HG02763 (cell line): Measurements from ENCODE around the gene TPSB2.
"Not testable (repeated sequence)": the region's sequence is repeated elsewhere in the genome, so short reads cannot be mapped to it uniquely, and the experiment has no call there.

Experiments used
- ATAC-seq: cut with Tn5 transposase; IDR thresholded peaks from one replicate; pipeline ENCODE4 v1.9.1; 2021; ENCODE audit warnings: mild to moderate bottlenecking, moderate library complexity; ENCODE audit not compliant: unreplicated experiment

TPSB2 gene

DNA sequence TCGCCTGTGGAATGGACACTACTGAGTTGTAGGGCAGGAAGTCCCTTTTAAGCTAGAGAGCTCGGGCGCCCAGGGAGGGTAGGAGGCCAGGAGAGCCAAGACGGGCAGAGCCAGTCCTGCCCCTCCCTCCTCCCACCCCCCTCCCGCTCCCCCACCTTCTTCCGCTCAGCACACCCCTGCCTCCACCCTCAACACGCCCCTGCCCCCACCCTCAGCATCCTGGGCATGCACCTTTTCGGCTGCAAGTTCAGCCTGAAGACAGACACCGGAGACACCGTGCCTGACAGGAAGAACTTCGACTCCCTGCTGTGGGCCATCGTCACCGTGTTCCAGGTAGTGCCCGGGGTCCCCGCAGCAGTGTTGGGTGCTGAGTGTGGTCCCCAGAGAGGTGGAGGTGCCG, 23.2 kb downstream of the TPSB2 start:
- ATAC-seq, result no peak

DNA sequence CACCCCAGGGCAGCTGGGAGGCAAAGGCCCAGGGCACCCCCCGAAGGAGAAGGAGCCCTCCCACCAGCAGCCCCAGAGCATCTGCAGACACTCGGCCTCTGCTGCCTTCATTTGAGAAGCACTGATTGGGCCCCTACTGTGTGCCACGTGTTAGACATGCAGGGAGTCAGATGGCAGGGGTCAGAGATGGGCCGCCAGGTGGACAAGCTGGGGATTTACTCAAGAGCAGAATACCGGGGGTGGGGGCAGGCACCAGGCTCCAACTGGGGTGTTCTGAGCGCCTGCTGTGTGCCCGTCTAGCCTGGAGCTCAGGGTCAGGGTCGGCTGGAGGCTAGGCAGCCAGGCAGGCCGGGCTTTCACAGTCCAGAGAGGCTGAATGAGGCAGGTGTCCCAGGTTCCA, 23.7 kb downstream of the TPSB2 start:
- no peak for ATAC-seq

GRCh38 chr16:1204933-1205332, 25.1 kb downstream of the TPSB2 start:
- no peak for ATAC-seq

- no peak for ATAC-seq
Observed at GRCh38 chr16:1202274-1202673, 27.7 kb downstream of the TPSB2 start.

GRCh38 chr16:1201444-1201843, 28.5 kb downstream of the TPSB2 start:
- no peak for ATAC-seq

DNA sequence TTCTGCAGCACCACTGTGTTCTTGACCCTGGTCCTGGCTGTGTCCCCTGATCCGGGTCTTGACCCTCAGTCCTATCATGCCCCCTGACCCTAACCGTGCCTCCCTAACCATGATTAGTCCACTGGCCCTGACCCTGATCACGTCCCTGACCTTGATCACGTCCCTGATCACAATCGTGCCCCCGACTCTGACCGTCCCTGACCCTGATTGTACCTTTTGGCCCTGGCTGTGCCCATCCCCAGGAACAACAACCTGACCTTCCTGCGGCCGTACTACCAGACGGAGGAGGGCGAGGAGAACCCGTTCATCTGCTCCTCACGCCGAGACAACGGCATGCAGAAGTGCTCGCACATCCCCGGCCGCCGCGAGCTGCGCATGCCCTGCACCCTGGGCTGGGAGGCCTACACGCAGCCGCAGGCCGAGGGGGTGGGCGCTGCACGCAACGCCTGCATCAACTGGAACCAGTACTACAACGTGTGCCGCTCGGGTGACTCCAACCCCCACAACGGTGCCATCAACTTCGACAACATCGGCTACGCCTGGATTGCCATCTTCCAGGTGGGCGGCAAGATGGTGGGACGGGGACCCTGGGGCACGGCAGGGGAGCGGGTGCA, 29.9 kb downstream of the TPSB2 start:
- no peak for ATAC-seq

DNA sequence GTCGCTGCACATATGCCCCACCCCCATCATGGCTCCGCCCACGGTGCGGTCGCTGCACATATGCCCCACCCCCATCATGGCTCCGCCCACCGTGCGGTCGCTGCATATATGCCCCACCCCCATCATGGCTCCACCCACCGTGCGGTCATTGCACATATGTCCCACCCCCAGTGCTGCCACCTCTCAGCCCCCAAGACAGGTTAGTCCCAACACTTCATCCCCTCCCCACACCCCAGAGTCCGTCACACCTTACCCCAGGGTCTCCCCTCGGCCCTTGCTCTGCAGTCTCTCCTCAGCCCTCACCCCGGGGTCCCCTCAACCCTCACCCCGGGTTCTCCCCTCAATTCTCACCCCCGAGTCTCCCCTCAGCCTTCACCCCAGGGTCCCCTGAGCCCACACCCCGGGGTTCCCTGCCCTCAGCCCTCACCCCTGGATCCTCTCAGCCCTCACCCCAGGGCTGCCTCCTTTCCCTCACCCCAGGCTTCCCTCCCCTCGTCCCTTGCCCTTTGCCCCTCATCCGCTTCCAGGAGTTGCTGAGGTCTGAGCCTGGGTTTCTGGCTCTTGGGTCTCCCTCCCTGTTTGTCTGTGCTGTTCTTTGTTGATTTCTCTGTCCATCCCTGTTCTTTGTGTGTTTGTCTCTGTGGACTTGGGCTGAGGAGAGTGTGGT, 30.5 kb downstream of the TPSB2 start:
- no peak for ATAC-seq

DNA sequence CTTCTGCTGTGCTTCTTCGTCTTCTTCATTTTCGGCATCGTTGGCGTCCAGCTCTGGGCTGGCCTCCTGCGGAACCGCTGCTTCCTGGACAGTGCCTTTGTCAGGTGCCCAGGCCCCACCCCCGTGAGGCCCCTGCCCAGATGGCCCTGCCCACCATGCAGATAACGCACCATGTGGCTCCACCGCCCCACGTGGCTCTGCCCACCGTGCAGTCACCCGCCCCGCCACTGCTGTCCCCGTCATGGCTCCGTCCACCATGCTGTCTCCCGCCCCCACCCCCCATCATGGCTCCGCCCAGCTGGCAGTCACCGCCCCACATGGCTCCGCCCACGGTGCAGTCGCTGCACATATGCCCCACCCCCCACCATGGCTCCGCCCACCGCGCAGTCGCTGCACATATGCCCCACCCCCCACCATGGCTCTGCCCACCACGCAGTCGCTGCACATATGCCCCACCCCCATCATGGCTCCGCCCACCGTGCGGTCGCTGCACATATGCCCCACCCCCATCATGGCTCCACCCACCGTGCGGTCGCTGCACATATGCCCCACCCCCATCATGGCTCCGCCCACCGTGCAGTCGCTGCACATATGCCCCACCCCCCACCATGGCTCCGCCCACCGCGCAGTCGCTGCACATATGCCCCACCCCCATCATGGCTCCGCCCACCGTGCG, 31.2 kb downstream of the TPSB2 start:
- ATAC-seq, result not testable (repeated sequence)

DNA sequence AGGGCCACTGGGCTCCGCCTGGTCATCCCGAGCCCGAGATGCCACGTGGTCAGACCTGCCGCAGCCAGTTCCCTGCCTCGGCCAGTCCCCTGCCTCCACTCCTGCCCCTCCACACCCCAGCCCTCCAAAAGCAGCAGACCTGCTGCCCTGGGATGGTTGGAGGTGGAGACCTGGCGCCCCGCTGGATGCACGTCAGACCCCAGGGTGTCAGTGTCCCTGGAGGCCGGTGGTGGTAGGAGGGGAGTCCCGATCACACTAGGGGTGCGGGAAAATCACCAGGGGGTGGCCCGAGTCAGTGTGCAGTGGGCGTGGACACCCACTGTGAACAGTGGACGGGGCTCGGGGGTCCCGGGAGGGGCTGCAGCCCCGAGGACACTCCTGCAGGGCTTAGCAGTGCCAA, 31.8 kb downstream of the TPSB2 start:
- no peak for ATAC-seq

GRCh38 chr16:1197237-1197866, 32.6 kb downstream of the TPSB2 start:
- ATAC-seq, result no peak

- ATAC-seq, result no peak
Observed at GRCh38 chr16:1196494-1196893, 33.5 kb downstream of the TPSB2 start.

DNA sequence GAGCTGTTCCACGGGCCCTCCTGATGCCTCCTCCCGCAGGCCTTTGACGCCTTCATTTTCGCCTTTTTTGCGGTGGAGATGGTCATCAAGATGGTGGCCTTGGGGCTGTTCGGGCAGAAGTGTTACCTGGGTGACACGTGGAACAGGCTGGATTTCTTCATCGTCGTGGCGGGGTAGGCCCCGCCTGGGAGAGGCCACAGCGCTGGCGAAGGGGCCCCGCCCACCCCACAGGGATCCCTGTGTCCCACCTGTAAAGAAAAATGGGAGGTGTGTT, 34.7 kb downstream of the TPSB2 start:
- ATAC-seq, result no peak

DNA sequence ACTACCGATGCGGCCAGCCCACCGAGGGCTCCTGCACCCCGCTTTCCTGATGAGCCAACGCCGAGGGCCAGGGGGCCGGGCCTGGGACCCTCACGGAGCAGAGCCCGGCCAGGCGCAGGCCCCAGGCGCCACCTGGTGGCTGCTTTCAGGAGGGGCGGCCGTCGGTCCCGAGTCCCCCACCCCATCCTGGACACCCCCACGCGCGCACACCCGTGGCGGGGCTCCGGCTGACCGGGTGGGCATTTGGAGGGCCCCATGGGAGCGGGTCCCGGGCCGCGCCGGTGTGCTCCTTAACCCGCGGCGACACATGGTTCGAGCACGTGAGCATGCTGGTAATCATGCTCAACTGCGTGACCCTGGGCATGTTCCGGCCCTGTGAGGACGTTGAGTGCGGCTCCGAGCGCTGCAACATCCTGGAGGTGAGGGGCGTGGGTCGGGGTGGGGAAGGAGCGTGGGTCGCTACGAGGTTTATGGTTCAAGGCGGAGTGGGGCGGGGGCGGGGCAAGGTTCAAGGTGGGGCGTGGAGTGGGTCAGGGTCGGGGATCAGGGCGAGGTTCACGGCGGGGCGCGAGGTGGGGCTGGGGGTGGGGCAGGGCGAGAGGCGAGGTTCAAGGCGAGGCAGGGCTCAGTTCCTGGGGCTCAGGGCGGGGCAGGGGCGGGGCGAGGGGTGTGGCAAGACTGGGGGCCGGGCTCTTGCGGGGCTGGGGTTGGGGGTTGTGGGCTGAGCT, 35.2 kb downstream of the TPSB2 start:
- ATAC-seq, result no peak

- no peak for ATAC-seq
Observed at GRCh38 chr16:1193825-1194581, 36.0 kb downstream of the TPSB2 start.

GRCh38 chr16:1193143-1193824, 36.7 kb downstream of the TPSB2 start:
- ATAC-seq, result no peak

DNA sequence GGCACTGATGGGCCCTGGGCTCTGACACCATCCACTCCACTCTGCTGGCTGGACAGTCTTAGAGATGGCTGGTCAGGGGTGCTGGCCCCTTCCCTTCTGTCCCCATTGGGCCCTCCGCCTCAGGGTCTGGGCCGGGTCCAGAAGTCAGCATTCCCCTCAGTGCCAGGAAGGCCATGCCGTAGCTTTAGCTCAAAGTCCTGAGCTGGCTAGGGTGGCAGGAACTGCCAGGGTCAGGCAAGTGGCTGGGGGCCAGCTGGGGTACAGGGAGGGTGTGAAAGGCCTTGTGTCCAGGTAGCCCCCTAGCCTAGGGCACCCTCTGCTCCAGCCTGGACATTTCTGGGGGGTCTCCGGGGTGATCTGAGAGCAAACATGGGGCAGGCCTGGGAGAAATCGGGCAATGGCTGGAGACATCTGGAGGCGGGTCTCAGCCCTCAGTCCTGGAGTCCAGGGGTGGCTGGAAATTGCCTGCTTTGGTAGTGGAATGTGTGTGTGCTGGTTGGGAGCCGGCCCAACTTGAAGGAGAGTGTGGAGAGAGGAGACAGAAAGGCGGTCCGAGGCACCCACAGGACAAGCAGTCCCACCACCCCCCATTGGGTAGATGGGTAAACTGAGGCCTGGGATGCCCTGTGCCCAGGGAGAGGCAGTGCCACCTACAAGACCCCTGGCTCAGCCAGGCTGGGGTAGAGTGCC, 37.5 kb downstream of the TPSB2 start:
- no peak for ATAC-seq

DNA sequence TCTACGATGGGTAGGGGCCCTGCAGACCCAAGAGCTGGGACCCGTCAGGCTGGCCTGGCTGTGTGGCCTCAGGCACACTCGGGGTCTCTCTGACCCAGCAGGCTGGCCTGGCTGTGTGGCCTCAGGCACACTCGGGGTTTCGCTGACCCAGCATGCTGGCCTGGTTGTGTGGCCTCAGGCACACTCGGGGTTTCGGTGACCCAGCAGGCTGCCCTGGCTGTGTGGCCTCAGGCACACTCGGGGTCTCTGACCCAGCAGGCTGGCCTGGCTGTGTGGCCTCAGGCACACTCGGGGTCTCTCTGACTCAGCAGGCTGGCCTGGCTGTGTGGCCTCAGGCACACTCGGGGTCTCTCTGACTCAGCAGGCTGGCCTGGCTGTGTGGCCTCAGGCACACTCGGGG, 39.2 kb downstream of the TPSB2 start:
- not testable (repeated sequence) for ATAC-seq

- ATAC-seq, result no peak
Observed at GRCh38 chr16:1189455-1189854, 40.5 kb downstream of the TPSB2 start.

GRCh38 chr16:1188432-1189189, 41.4 kb downstream of the TPSB2 start:
- no peak for ATAC-seq
